ENCODE data around the gene CCDC148.

DNA sequence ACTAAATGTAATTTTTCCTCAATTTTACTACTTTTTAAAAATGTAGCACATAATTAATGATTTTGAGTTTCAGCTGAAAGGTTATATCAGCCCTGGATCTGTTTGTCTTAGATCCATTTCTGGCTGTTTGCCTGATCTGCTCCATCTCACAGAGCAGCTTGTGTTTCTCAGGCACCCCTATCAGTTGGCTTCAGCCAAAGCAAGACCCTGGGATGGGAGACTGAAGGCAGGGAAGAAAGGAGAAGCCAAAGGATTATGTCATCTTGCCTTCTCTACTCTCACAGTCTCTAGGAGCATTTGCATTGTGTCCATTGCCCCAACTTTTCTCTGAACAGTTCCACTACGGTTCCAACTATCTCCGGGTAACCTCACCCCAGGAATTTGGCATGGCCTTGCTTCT, 110.5 kb downstream of the CCDC148 start:
- no peak for TF ChIP-seq EZH2 (IDR thresholded peaks at IDR 0.05; ENCODE audit: insufficient read depth, low read length)
- TF ChIP-seq, protein P1, sequence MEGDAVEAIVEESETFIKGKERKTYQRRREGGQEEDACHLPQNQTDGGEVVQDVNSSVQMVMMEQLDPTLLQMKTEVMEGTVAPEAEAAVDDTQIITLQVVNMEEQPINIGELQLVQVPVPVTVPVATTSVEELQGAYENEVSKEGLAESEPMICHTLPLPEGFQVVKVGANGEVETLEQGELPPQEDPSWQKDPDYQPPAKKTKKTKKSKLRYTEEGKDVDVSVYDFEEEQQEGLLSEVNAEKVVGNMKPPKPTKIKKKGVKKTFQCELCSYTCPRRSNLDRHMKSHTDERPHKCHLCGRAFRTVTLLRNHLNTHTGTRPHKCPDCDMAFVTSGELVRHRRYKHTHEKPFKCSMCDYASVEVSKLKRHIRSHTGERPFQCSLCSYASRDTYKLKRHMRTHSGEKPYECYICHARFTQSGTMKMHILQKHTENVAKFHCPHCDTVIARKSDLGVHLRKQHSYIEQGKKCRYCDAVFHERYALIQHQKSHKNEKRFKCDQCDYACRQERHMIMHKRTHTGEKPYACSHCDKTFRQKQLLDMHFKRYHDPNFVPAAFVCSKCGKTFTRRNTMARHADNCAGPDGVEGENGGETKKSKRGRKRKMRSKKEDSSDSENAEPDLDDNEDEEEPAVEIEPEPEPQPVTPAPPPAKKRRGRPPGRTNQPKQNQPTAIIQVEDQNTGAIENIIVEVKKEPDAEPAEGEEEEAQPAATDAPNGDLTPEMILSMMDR (IDR thresholded peaks at IDR 0.05; ENCODE audit: insufficient read depth, low read depth, low read length), result no peak
